HAP-1 (cell line): ENCODE measurements around the gene METTL25B.
A peak's percentile ranks its signal among the peaks of the same experiment; 100 is the strongest.

ENCODE experiments used
- DNase-seq, 2 experiments: peaks; one replicate each; pipeline ENCODE4 v3.0.0-alpha.2; 2016 to 2020; ENCODE audit warnings: low spot score in 2 of 2
- H3K27me3 ChIP-seq: fragments of 250-450 bp; sonication (Bioruptor Pico); 2 replicates; pipeline ENCODE4 v1.5.1; 2020; ENCODE audit warnings: low read depth, mild to moderate bottlenecking, moderate library complexity
- H3K36me3 ChIP-seq: fragments of 250-450 bp; sonication (Bioruptor Pico); replicated peaks from 2 replicates; pipeline ENCODE4 v1.5.1; 2020; ENCODE audit warnings: mild to moderate bottlenecking
- H3K4me1 ChIP-seq: fragments of 250-450 bp; sonication (Bioruptor Pico); 2 replicates; pipeline ENCODE4 v1.5.1; 2020; ENCODE audit warnings: mild to moderate bottlenecking
- H3K4me3 ChIP-seq: fragments of 250-450 bp; sonication (Bioruptor Pico); 2 replicates; pipeline ENCODE4 v1.5.1; 2020; ENCODE audit warnings: mild to moderate bottlenecking, moderate library complexity
- H3K9me3 ChIP-seq: fragments of 250-450 bp; sonication (Bioruptor Pico); 2 replicates; pipeline ENCODE4 v1.5.1; 2020; ENCODE audit warnings: mild to moderate bottlenecking, moderate library complexity
- in situ Hi-C: fragments of 300-500 bp; cut with MboI; formaldehyde crosslinking; loops from 3 replicates; pipeline ENCODE4 v1.14.3; 2020; ENCODE audit warnings: low sequenced_read_pairs, inconsistent platforms, mixed read lengths

METTL25B gene

DNA sequence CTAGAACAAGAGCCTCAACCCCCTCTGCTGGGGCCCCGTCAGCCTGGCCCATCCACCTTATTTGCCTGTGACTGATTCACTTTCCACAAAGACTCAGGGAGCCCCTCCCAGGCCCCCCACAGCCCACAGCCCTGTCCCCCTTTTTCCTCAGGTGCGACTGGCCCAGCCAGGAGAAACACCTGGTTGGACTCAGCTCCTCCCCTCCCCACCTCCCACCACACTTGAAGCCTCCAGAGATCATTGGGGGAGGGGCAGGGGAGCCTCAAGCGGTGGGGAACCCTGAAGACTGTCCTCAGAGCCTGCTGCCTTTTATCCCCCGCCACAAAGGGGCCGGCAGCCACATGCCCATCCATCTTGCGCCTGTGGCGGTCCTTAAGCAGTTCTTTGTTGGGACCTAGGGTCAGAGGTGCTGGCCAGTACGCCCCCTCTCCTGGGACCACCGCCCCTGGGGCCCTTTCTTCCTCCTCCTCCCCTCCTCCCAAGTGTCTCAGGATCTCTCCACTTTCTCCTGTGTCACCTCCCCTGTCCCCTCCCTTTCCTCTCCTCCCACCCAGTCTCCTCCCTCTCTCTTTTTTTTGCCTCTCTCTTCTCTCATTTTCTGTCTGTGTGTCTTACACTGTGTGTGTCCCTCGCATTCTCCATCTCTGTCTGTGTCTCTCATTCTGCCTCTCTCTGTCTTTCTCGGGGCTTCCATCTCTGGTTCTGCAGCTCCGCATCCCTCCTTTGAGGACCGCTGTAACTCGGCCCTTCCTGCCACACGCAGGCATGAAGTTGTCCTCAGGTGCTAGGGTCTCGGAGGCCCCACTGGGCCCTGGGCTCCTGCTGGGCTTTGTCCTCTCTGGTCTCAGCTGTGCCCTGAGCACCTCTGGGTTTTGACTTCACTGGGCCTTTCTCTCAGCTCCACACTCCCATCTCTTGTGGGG lies 35.1 kb upstream of the METTL25B start:
- in situ Hi-C loops = no loop called here
- Histone ChIP-seq H3K9me3 (no peaks in the 10 kb centered on the region), H3K36me3 (no peaks in the 10 kb centered on the region), H3K4me3 (no peak overlapping the region), H3K27me3 (no peaks in the 10 kb centered on the region), H3K4me1 (peaks cover 28% of the 10 kb centered on the region)
- DNase-seq = peak; percentile 62 to 87

DNA sequence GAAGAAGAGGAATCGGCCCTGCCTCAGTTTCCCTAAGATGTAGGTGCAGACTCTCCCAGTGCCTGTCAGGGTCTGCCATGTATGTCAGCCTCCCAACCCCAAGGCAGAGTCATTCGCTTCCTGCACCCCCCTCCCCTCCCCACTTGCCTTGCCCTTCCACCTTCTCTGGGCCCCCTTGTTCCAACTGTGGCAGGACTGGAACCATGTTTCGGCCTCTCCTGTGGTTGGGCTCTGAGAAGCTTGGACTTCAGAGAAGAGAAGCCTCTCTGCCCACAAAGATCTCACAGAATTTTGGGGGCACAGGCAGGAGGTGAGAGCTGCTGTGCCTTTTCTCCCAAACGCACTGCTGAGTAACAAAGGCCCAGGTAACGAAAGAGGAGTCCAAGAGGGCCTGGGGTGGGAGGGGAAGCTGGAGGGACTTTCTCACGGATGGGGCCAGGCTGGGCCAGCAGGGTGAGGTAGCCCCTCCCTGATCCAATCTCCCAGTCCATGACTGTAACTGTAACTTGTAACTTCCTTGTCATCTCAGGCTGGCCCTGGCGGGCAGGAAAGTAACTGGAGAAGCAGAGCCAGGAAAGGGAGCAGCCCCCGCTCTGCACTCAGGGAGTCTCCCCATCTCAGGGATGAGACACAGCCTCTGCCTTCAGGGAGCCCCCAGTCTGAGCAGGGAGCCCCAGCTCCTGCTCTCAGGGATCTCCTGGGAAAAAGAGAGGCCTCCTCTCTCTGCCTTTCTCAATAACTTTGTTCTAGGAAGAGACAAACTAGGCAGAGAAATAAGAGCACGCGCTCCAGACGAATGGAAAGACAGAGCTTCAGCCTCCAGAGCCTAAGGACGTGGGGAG lies 34.2 kb upstream of the METTL25B start:
- H3K27me3 ChIP-seq = no peaks in the 10 kb centered on the region
- no peaks in the 10 kb centered on the region for H3K36me3 ChIP-seq
- peak in 1 of 2 experiments; percentile 1 for DNase-seq
- no peaks in the 10 kb centered on the region for H3K9me3 ChIP-seq
- peaks cover 25% of the 10 kb centered on the region for H3K4me1 ChIP-seq
- H3K4me3 ChIP-seq = no peak overlapping the region
- in situ Hi-C loops = no loop called here

DNA sequence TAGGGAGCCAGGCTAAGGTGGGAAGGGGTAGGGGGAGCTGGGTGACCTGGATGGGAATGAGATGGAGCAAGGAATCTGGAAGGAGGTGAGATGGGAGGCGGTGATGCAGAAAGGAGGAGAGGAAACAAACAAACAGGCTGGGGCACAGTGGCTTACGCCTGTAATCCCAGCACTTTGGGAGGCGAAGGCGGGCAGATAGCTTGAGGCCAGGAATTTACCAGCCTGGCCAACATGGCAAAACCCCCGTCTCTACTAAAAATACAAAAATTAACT lies 33.6 kb upstream of the METTL25B start:
- in situ Hi-C loops = no loop called here
- Histone ChIP-seq H3K4me1 (peaks cover 21% of the 10 kb centered on the region), H3K4me3 (no peak overlapping the region)

DNA sequence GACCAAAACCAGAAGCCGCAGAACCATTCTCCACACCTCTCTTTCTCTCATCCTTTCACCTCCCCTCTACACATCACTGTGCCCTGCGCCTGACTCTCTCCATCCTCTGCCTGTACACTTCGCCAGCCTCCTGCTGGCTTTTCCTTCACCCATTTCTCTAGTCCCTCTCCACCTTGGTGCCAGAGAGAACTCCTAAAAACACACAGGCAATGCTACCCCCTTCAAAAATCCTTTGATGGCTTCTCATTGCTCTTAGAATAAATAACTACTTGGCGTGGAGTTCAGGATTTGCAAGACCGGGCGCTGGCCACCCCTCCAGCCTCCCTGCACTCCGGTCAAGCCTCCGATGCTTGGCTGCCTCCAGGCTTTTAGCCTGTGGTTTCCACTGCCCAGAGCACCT lies 31.5 kb upstream of the METTL25B start:
- H3K4me1 ChIP-seq = peaks cover 17% of the 10 kb centered on the region
- H3K27me3 ChIP-seq = no peaks in the 10 kb centered on the region
- DNase-seq = no peak
- no peaks in the 10 kb centered on the region for H3K9me3 ChIP-seq
- in situ Hi-C loops = no loop called here
- no peaks in the 10 kb centered on the region; the same call in none of the 2 replicates for H3K36me3 ChIP-seq
- no peak overlapping the region for H3K4me3 ChIP-seq

More for the DNA sequence above, 33.6 kb upstream of the METTL25B start:
- no peak for DNase-seq
- no peaks in the 10 kb centered on the region for H3K27me3 ChIP-seq
- no peaks in the 10 kb centered on the region for H3K9me3 ChIP-seq
- no peaks in the 10 kb centered on the region; the same call in 1 of the 2 replicates for H3K36me3 ChIP-seq

DNA sequence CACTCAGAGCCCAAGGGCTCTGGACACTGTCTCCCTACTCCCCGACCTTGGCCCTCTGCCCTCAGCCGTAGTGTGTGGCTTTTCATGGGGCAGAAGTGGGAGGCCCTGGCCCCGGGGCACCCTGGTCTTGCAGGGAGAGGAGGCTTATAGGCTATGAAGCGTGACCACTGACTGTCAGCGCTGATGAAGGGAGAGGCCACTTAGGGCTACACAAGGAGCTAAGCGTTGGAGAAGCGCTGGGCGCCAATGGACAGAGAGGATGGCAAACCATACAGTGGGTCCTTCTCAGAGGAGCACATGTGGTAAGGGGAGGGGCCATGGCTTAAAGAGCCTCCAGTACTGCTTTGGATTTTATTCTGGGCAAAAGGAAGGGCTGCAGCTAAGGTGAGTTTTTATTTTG lies 30.8 kb upstream of the METTL25B start:
- no peak overlapping the region for H3K4me3 ChIP-seq
- no peaks in the 10 kb centered on the region; the same call in none of the 2 replicates for H3K36me3 ChIP-seq
- DNase-seq = no peak
- H3K27me3 ChIP-seq = no peaks in the 10 kb centered on the region
- in situ Hi-C loops = no loop called here
- H3K4me1 ChIP-seq = peaks cover 15% of the 10 kb centered on the region
- no peaks in the 10 kb centered on the region for H3K9me3 ChIP-seq

DNA sequence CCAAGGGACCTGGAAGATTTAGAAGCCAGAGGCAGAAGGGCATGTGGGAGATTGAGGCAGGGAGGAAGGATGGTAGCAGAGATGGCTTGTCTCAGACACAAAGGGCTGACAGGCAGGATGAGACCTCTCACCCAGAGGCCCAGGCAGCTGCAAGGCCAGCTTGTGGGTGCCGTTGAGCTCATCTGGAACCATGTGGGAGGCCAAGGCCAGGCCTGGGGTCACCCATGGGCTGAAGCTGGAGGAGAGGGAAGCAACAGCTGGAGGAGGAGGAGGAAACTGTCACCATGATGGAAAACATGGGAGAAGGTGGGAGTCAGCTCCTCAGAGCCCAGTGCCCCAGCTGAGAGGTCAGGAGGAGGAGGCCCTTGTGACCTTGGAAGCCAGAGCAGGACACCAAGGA lies 29.3 kb upstream of the METTL25B start:
- Histone ChIP-seq H3K4me3 (no peak overlapping the region), H3K36me3 (no peaks in the 10 kb centered on the region; the same call in none of the 2 replicates), H3K27me3 (no peaks in the 10 kb centered on the region), H3K4me1 (peaks cover under 1% of the 10 kb centered on the region), H3K9me3 (no peaks in the 10 kb centered on the region)
- in situ Hi-C loops = no loop called here
- no peak for DNase-seq

DNA sequence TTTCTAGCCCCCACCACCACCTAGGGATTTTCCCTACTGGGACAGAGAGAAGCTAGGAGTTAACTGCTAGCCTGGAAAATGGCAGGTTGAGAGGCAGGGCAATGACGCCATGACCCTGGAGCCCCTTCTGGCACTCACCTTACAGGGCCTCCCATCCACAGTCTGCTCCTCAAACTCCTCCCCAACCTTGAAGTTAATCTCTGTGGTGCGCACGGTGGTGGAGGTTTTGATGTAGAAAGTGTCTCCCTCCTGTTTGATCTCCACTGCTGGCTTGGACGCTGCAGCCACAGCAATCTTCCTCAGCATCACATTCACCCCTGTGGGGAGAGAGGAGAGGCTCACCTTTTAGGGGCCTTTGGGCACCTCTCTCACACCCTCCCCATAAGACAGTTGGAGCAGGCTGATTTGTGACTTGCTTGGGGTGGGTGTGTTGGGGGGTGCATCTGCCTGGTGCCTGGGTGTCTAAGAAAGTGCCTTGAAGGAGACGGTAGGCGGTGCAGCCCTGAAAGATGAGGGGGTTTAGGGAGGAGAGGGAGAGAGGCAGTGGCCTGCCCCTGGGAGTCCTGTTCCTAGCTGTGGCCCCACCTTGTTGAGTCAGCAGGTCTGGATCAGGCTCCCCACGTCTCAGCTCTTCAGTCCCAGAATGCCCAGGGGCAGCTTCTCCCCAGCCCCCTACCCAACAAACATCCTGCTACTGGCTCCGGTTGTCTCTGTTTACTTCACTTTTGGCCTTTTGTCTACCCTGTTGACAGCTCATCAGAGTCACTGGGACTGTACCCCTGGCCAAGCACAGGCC lies 27.3 kb upstream of the METTL25B start:
- Histone ChIP-seq H3K36me3 (no peaks in the 10 kb centered on the region; the same call in none of the 2 replicates), H3K27me3 (no peaks in the 10 kb centered on the region), H3K4me1 (peaks cover 6% of the 10 kb centered on the region), H3K4me3 (no peak overlapping the region), H3K9me3 (no peaks in the 10 kb centered on the region)
- in situ Hi-C loops = no loop called here
- no peak for DNase-seq

DNA sequence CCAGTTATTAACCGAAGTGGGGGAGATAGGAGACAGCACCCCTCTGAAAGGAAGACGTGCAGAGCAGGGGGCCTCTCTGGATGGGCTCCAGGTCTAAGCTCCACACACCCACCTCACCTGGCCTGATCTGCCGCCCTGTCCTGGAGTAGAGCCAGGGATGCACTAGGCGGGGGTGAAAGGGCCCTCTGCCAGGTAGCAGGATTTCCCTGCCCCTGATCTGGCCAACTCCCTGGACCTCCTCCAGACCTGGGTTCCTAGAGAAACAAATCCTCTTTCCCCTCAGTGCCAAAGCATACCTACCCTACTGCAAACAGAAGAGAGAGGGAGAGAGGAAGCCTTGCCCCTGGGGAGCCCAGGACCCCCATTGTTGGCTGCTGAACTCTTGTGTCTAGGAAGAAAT lies 24.9 kb upstream of the METTL25B start:
- in situ Hi-C loops = no loop called here
- Histone ChIP-seq H3K4me1 (peaks cover 28% of the 10 kb centered on the region), H3K36me3 (no peaks in the 10 kb centered on the region; the same call in none of the 2 replicates), H3K4me3 (no peak overlapping the region), H3K9me3 (no peaks in the 10 kb centered on the region), H3K27me3 (no peaks in the 10 kb centered on the region)
- DNase-seq = no peak

DNA sequence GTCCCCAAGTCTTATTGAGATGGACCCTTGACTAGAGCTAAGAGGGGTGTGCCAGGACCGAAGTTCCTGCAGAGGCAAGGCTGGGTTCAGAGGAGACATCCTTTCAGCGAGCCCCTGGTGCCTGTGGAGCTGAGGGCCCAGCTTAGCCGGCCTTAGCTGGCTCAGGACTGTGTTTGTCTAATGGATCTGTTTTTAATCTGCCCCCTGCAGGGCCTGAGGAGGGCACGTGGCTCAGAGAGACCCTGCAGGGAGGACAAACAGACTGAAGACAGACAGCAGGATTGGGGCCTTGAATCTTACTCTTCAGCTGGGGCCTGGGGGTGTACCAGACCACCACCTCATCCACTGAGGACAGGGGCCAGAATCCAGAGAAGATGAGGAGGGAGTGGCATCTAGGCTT lies 24.5 kb upstream of the METTL25B start:
- in situ Hi-C loops = no loop called here
- Histone ChIP-seq H3K36me3 (no peaks in the 10 kb centered on the region; the same call in none of the 2 replicates), H3K4me3 (no peak overlapping the region), H3K27me3 (no peaks in the 10 kb centered on the region), H3K4me1 (peaks cover 28% of the 10 kb centered on the region), H3K9me3 (no peaks in the 10 kb centered on the region)
- peak in 1 of 2 experiments; percentile 33 for DNase-seq

DNA sequence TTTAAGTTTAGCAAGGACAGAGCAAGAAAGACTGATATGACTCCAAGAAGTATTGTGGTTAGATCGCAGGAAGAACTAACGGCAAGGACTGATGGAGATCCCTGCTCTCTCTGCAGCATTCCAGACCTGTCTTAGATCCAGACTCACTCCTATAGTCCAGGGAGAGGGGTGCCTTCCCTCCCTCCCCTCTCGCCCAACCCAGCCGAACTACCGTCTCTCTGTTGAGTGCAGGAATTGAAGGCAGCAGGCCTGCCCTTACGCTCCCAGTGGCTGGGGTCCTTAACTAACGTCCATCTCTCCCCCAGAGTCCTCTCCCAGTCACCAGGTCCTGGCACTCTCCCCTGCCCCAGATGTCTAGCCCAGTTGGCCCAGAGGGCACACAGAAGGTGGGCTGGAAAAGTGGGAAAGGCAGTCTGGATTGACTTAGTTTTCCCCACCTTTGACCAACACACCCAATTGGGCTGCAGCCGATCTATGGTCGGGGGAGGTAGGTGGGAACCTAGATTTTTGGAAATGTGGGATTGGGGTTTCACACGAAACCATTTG lies 24.0 kb upstream of the METTL25B start:
- H3K4me1 ChIP-seq = peaks cover 28% of the 10 kb centered on the region
- no peaks in the 10 kb centered on the region for H3K9me3 ChIP-seq
- H3K36me3 ChIP-seq = no peaks in the 10 kb centered on the region; the same call in none of the 2 replicates
- in situ Hi-C loops = no loop called here
- no peak for DNase-seq
- no peaks in the 10 kb centered on the region for H3K27me3 ChIP-seq
- H3K4me3 ChIP-seq = no peak overlapping the region

DNA sequence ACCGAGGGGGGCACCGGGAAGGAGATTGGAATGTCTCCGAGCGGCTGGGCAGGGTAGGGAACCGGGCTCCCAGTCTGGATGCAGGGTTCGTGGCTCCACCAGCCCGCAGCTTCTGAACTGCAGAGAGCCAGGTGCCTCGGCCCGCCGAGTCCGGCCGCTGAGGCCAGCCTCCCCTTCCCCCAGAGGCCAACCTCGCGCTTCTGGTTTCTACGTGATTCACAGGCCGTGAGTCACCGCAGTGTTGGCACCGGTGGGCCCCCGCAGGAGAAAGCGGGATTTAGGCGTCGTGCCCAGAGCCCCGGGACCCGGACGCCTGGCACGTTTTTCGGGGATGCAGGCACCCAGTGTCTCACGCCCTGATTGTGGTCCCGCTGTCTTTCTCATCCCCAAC lies 23.3 kb upstream of the METTL25B start:
- DNase-seq = no peak
- Histone ChIP-seq H3K4me3 (peak overlapping the region; percentile 46), H3K36me3 (no peaks in the 10 kb centered on the region; the same call in 1 of the 2 replicates), H3K4me1 (peaks cover 28% of the 10 kb centered on the region), H3K9me3 (no peaks in the 10 kb centered on the region), H3K27me3 (no peaks in the 10 kb centered on the region)
- in situ Hi-C loops = no loop called here

DNA sequence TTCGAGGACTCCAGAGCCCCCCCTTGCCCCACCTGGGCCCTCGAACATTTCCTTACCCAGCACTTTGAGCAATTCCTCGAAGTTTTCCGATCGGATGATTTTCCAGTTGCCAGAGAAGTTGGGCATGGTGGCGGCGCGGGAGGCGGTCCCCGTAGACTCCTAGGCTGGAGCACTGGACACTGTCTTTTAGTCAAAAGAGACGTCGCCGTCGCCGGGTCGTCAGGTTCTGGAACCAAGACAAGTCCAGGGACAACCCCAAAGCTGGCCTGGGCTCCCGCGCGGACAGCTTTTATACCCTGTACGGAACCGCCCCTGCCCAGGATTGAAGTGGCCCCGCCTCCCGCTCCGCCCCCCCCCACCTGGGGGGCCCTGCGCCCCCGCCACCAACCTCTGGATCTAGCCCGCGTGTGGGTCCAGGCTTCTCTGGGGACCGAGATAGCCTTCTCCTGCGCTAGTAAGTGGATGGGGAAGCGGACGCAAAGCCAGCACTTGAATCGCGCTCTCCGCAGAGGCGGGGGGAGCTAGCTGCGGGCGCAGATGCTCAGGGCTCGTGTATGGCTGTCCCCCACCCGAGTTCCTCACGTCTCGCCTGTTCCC lies 22.9 kb upstream of the METTL25B start, which contains the start of gene CRABP2:
TSS of gene CRABP2 (minus strand) at position 263 of the 597 bp plus-strand sequence. CDS start at position 126, 137 bp downstream.
- H3K4me1 ChIP-seq = peaks cover 28% of the 10 kb centered on the region
- peak; percentile 53 to 72 for DNase-seq
- peak within 1 kb of the TSS; percentile 46 for H3K4me3 ChIP-seq
- no peaks in the 10 kb centered on the region for H3K27me3 ChIP-seq
- H3K9me3 ChIP-seq = no peaks in the 10 kb centered on the region
- no peaks in the 10 kb centered on the region; the same call in 1 of the 2 replicates for H3K36me3 ChIP-seq
- in situ Hi-C loops = no loop called here
